Smooth muscle cell (in vitro differentiated cells): ENCODE measurements around the gene USP31. TPM values are rescaled to one million over a fixed set of nuclear protein-coding genes. Genes with fewer than 3 reads are reported as not detected.

Experiments
- DNase-seq: peaks from one replicate; lab custom pipeline; 2025; ENCODE audit not compliant: unreplicated experiment; lab: John Stamatoyannopoulos, UW
- H2AFZ ChIP-seq: fragments of 200-600 bp; sonication (generic); 2 replicates; pipeline ENCODE4 v1.6.0; 2016; ENCODE audit warnings: antibody characterized with exemption, low read depth, mild to moderate bottlenecking
- H3F3A ChIP-seq: fragments of 200-600 bp; sonication (generic); 2 replicates; pipeline ENCODE4 v1.6.0; 2017; ENCODE audit warnings: antibody characterized with exemption, low read depth
- H3K27ac ChIP-seq: fragments of 200-600 bp; sonication (generic); 2 replicates; pipeline ENCODE4 v1.5.1; 2016; ENCODE audit warnings: low read depth, mild to moderate bottlenecking
- H3K27me3 ChIP-seq: fragments of 200-600 bp; sonication (generic); 2 replicates; pipeline ENCODE4 v1.6.1; 2016; ENCODE audit warnings: low read depth, mild to moderate bottlenecking
- H3K36me3 ChIP-seq: fragments of 200-600 bp; sonication (generic); 2 replicates; pipeline ENCODE4 v1.5.1; 2016; ENCODE audit warnings: low read depth
- H3K4me1 ChIP-seq: fragments of 200-600 bp; sonication (generic); 2 replicates; pipeline ENCODE4 v1.5.1; 2016; ENCODE audit warnings: low read depth
- H3K4me2 ChIP-seq: fragments of 200-600 bp; sonication (generic); 2 replicates; pipeline ENCODE4 v1.6.0; 2016; ENCODE audit warnings: mild to moderate bottlenecking
- H3K4me3 ChIP-seq: fragments of 200-600 bp; sonication (generic); 2 replicates; pipeline ENCODE4 v1.5.1; 2016; ENCODE audit warnings: mild to moderate bottlenecking
- H3K79me2 ChIP-seq: fragments of 200-600 bp; sonication (generic); 2 replicates; pipeline ENCODE4 v1.6.0; 2016; ENCODE audit warnings: low read depth, mild to moderate bottlenecking
- H3K9ac ChIP-seq: fragments of 200-600 bp; sonication (generic); 2 replicates; pipeline ENCODE4 v1.6.0; 2016; ENCODE audit warnings: low read depth
- H3K9me3 ChIP-seq: fragments of 200-600 bp; sonication (generic); replicated peaks from 2 replicates; pipeline ENCODE4 v1.5.1; 2016; ENCODE audit warnings: low read depth
- H4K20me1 ChIP-seq: fragments of 200-600 bp; sonication (generic); 2 replicates; pipeline ENCODE4 v1.6.0; 2016; ENCODE audit warnings: low read depth
- CTCF ChIP-seq: fragments of 200-600 bp; sonication (generic); IDR thresholded peaks from 2 replicates; pipeline ENCODE4 v1.5.1; 2017; ENCODE audit warnings: borderline replicate concordance, mild to moderate bottlenecking, antibody characterized with exemption; ENCODE audit not compliant: insufficient read depth, poor library complexity, severe bottlenecking
- WGBS: methylation state at CpG from one replicate; pipeline ENCODE4 v1.1.7; 2016; ENCODE audit warnings: low lambda C conversion rate; 5-methylcytosine and 5-hydroxymethylcytosine counted together
- polyA plus RNA-seq: library from polyadenylated mRNA; unstranded; fragments of >200 nt; fragmentation: Nextera tagmentation; extraction: Ambion mirVana; gene quantifications from 2 replicates; pipeline ENCODE4 v1.2.1, GENCODE V29; 2016
- total RNA-seq: library from RNA; depleted of rRNA; stranded (reverse); fragments of >200 nt; gene quantifications from 2 replicates; pipeline ENCODE4 v1.2.3, GENCODE V29; 2014

The USP31 gene
- total and polyA plus RNA-seq, 2 experiments from 2014 or later: 2.7 to 5.7 TPM

- no peaks in the 10 kb centered on the region for H3F3A ChIP-seq
- no peak overlapping the region for H3K9ac ChIP-seq
- no peak overlapping the region for H3K4me2 ChIP-seq
- H3K79me2 ChIP-seq: no peaks in the 10 kb centered on the region
- H3K4me1 ChIP-seq: no peaks in the 10 kb centered on the region
- H3K4me3 ChIP-seq: no peak overlapping the region
- peaks cover 5% of the 10 kb centered on the region for H3K27me3 ChIP-seq
- H3K36me3 ChIP-seq: no peaks in the 10 kb centered on the region
- H2AFZ ChIP-seq: no peak overlapping the region
- TF ChIP-seq CTCF: no peak
- 87% methylated on average over 9 of the region's 9 CpGs for WGBS
- DNase-seq: no peak
- H3K27ac ChIP-seq: no peak overlapping the region
- H3K9me3 ChIP-seq: no peaks in the 10 kb centered on the region
- no peaks in the 10 kb centered on the region for H4K20me1 ChIP-seq
These were observed 45.4 kb upstream of the USP31 start for GRCh38 chr16:23194497-23195221.

- H3K27ac ChIP-seq: no peak overlapping the region
- H3K4me1 ChIP-seq: no peaks in the 10 kb centered on the region
- no peaks in the 10 kb centered on the region for H3K9me3 ChIP-seq
- no peak overlapping the region for H3K9ac ChIP-seq
- H3K4me2 ChIP-seq: no peak overlapping the region
- DNase-seq: no peak
- no peak for TF ChIP-seq CTCF
- H3K27me3 ChIP-seq: peaks cover 50% of the 10 kb centered on the region
- no peaks in the 10 kb centered on the region for H4K20me1 ChIP-seq
- H3K4me3 ChIP-seq: no peak overlapping the region
- H2AFZ ChIP-seq: no peak overlapping the region
- no peaks in the 10 kb centered on the region for H3F3A ChIP-seq
- 88% methylated on average over 2 of the region's 2 CpGs for WGBS
- no peaks in the 10 kb centered on the region for H3K79me2 ChIP-seq
- no peaks in the 10 kb centered on the region for H3K36me3 ChIP-seq
These were observed 39.7 kb upstream of the USP31 start for GRCh38 chr16:23188911-23189310.

GRCh38 chr16:23187341-23187740, 38.1 kb upstream of the USP31 start:
- no peak overlapping the region for H3K4me2 ChIP-seq
- H3K9ac ChIP-seq: no peak overlapping the region
- peaks cover 66% of the 10 kb centered on the region for H3K27me3 ChIP-seq
- 39% methylated on average over 3 of the region's 3 CpGs for WGBS
- H3K79me2 ChIP-seq: no peaks in the 10 kb centered on the region
- peaks cover 4% of the 10 kb centered on the region for H3K4me1 ChIP-seq
- no peak overlapping the region for H3K27ac ChIP-seq
- no peak for TF ChIP-seq CTCF
- H3F3A ChIP-seq: no peaks in the 10 kb centered on the region
- no peaks in the 10 kb centered on the region for H3K36me3 ChIP-seq
- H2AFZ ChIP-seq: no peak overlapping the region
- no peaks in the 10 kb centered on the region for H4K20me1 ChIP-seq
- no peak overlapping the region for H3K4me3 ChIP-seq
- no peak for DNase-seq
- no peaks in the 10 kb centered on the region for H3K9me3 ChIP-seq

- no peak overlapping the region for H3K4me3 ChIP-seq
- peaks cover 72% of the 10 kb centered on the region for H3K27me3 ChIP-seq
- no peaks in the 10 kb centered on the region for H3K9me3 ChIP-seq
- TF ChIP-seq CTCF: no peak
- no peaks in the 10 kb centered on the region for H3K36me3 ChIP-seq
- no peak overlapping the region for H3K4me2 ChIP-seq
- peaks cover 4% of the 10 kb centered on the region for H3K4me1 ChIP-seq
- no peak overlapping the region for H3K27ac ChIP-seq
- H3K79me2 ChIP-seq: no peaks in the 10 kb centered on the region
- 92% methylated on average over 24 of the region's 24 CpGs for WGBS
- H3K9ac ChIP-seq: no peak overlapping the region
- DNase-seq: no peak
- H4K20me1 ChIP-seq: no peaks in the 10 kb centered on the region
- H3F3A ChIP-seq: no peaks in the 10 kb centered on the region
- H2AFZ ChIP-seq: no peak overlapping the region
These were observed 36.9 kb upstream of the USP31 start for GRCh38 chr16:23186171-23186570.
